Activated CD8-positive, alpha-beta memory T cell treated with anti-CD3 and anti-CD28 coated beads, Interleukin-2, amount 50 U/mL, for 4 hours (primary cell): ENCODE results near the gene COL4A2.
"Not testable (repeated sequence)": the region's sequence is repeated elsewhere in the genome, so short reads cannot be mapped to it uniquely, and the experiment has no call there.

Experiments used
- DNase-seq: peaks from one replicate; pipeline ENCODE4 v3.0.0-alpha.2; 2020

COL4A2 gene

DNA sequence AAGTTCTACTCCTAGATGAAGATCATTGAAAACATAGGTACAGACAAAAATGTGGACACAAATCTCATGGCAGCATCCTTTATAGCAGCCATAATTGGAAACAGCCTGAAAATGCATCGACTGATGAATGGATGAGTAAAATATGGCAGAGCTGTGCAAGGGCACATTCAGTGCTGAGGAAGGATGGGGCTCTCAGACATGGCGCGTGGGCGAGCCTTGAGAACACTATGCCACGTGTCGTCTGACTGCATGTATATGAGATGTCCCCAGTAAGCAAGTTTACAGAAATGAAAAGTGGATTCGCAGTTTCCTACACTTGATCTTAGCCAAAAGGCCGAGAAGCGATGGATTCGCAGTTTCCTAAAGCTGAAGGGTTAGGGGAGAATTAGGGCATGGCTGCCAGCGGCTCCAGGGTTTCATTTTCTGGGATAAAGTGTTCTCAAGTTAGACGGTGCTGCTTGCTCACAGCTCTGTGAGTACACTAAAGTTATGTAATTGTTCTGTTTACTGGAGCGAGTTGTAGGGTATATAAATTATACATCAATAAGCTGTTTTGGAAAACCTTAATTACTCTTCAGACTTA, 176.4 kb downstream of the COL4A2 start:
- no peak for DNase-seq

DNA sequence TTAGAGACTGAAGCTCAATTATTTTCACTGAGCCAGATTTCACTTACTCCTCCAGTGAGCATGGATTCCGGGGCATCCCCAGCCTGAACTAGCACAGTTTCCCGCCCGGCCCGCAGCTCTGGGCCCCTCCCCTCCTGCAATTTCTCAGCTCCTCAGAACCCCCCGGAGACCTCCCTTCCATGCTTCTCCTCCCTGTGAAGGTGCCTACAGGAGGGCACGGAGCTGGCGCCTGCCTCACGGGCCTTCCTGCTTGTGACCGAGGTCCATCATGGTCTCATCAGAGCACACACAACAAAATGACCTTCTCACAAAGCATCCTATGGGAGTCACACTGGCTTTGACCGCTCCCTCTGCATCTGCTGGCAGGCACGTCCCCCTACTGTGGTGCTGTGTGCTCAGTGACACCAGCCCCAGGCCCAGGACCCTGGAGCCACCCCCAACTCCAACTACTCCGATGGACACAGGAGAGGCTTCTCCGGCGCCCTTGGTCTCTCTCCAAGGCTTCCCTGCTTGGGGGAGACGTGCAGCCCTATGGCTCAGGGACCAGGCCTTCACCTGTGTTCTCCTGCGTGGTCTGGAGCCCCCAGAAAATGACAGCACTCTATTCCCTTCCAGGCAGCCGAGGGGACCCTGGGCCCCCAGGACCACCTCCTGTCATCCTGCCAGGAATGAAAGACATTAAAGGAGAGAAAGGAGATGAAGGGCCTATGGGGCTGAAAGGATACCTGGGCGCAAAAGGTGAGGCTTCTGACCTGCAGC, 177.4 kb downstream of the COL4A2 start:
- DNase-seq, result no peak

DNA sequence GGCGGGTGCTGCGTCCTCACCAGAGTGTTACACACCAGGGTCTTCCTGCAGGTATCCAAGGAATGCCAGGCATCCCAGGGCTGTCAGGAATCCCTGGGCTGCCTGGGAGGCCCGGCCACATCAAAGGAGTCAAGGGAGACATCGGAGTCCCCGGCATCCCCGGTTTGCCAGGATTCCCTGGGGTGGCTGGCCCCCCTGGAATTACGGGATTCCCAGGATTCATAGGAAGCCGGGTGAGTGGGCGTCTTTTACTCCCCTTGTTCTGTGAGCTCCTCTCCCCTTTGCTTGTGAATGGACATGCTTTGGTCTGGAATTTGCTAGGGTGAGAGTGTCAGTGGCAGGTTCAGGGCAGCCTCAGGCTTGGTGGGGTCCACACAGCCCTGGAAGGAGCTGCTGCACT, 178.5 kb downstream of the COL4A2 start:
- no peak for DNase-seq

DNA sequence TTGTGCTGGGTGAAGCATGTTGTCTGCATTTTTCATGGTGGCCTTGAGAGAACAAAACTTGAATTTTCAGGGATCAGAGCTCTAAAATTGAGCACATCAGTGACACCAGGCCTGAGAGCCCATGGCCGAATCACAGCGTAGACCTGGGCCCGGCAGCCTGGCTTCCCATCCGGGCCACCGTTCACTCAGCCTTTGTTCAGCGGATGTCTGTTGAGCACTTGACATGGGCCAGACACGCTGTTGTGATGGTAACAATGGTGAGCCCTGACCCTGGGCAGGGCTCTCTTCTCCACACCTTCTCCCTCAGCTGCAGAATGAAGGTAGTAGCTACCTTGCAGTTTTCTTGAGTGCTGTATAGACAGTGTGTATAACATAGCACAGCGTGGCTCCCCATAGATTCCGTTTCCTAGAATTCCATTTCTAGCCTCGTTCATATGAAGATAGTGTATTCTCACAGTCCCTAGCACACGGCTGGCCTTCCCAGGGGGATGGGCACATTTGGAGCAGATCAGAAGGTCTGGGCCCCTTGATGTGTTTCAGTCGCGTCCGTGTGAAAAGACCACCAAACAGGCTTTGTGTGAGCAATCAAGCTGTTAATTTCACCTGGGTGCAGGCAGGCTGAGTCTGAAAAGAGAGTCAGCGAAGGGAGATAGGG, 179.1 kb downstream of the COL4A2 start:
- no peak for DNase-seq

DNA sequence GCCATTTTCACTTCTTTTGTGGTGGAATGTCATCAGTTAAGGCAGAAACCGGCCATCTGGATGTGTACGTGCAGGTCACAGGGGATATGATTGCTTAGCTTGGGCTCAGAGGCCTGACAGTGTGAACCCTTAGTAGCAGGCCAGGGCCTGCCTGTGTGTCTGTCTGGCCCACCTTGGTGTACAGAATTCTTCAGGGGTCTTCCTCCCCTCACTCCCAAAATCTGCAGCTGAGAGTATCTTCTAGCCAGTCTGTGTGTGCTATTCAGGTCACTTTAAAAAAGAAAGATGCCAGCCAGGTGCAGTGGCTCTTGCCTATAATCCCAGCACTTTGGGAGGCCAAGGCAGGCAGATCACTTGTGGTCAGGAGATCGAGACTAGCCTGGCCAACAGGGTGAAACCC, 179.8 kb downstream of the COL4A2 start:
- not testable (repeated sequence) for DNase-seq

DNA sequence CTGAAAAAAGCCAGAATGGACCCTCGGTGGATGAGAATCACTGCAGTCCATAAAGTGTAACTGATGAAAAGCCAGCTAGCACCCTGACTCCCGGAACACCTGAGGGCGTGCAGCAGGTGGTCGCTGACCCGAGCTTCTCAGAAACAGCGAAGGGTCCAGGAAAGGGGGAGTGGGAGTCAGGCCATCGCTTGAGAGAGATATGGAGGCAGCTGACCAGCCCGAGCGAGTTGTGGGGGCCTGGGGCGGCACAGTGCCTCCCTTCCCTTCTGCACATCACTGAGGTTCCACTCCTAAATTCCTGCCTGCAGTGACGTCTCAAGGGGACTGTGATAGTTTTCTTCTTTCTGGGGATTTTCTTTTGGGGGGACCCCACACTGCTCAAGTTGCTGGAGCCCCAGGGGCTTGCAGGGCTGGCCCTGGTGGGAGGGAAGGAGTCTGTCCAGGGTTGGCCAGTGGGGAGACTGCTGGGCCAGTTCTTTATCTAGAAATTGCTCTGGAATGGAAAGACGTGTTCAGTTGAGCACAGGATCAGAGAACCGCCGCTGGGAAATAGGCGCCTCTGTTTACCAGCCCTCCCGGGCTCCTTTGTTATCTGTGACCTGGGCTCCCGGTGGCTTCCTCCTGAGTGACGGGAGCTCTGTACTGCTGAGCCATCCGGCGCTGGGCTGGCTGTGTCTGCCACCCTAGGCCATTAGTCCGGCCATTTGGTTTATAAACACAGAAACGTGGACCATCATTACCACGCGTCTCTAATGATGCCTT, 183.1 kb downstream of the COL4A2 start:
- DNase-seq, result no peak

DNA sequence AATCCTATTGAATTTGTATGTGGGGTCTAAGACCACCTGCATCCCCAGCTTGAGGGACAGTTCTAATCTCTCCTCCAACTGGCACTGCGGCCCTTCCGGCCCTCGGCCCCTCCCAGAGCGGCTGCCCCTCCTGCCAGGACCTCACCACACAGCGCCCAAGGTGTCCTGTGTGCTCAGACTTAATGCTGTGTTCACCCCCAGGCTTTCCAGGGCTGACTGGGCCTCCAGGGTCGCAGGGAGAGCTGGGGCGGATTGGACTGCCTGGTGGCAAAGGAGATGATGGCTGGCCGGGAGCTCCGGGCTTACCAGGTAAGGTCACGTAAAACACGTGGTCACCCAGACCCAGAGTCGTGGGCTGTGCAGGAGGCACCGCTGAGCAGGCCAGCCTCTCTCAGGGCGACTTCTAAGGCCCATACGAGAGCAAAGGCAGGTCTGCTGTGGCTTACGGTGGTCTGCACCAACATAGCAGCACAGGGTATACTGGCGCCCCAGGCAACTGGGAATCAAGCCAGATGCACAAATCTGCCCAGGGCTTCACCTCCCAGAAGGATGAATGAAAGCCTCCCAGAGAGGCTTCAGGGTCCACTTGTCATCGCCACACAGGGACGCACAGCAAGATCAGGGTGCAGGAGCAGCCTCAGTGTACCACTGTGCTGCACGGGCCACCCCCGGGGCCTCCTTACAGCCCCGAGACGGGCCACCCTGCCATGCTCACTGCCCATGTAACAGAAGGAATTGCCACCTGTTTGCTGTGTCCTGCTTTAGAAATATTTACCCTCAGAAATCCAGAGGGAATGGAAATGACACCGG, 185.0 kb downstream of the COL4A2 start:
- DNase-seq, result no peak

DNA sequence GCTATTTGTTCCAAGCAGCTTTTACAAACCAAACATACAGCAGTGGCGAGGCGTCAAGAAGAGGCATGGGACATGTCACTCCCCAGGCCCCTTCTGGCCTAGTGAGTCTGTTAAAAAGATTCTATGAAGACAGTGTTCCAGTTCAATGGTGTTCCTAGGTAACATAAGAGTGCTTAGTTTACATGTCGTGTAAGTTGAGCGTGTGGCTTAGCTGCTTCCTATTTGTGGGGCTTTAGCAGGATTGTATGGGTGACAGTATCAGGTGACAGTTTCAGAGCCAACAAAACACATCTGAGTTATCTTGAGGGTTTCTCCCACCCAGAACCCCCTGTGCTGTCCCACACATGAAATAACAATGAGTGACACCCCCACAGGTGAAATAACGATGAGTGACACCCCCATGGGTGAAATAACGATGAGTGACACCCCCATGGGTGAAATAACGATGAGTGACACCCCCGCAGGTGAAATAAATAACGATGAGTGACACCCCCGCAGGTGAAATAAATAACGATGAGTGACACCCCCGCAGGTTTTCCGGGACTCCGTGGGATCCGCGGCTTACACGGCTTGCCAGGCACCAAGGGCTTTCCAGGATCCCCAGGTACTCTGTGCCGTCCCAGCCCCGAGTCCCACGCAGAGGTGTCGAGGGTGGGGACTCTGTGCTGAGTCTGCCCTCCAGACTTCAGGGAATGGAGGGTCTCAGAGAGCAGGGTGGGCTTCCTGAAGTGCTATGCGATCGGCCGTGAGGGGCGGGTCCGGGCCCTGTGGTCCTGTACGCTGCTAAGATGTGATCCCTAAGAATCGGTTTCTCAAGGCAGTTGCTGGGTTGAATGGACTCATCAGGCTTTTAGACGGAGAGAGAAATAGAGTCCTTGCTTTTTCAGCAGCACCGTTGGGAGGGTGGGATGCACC, 185.9 kb downstream of the COL4A2 start:
- DNase-seq, result no peak

DNA sequence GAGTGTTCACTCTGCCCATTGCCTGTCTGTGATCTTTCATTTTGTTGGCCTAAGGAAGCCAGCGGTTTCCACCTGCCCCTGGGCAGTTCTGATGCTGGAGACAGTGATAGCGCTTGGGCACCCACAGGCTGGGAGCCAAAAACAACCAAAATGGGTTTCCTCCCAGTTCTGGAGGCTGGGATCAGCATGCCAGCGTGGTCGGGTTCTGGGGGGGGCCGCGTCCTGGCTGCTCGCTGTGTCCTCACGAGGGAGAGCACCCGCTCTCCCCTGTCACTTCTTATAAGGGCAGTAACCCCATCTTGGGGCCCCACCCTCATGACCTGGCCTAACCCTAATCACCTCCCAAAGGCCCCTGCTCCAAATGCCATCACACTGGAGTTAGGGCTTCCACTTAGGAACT, 186.5 kb downstream of the COL4A2 start:
- no peak for DNase-seq

DNA sequence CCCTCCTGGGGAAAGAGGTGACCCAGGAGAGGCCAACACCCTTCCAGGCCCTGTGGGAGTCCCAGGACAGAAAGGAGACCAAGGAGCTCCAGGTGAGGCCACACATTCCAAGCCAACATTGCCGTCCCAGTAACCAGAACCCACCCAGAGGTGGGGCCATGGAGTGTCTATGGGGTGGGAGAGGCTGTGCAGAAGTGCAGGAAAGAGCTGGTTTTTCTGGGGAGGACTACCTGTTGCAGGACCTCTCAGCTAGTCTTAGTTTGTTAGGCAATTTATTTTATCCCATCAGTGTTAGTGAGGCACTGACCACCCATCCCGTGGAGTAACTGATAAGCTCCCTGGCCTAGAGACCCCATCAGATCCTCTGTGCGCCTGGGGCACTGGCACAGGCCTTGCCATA, 188.3 kb downstream of the COL4A2 start:
- DNase-seq, result no peak

DNA sequence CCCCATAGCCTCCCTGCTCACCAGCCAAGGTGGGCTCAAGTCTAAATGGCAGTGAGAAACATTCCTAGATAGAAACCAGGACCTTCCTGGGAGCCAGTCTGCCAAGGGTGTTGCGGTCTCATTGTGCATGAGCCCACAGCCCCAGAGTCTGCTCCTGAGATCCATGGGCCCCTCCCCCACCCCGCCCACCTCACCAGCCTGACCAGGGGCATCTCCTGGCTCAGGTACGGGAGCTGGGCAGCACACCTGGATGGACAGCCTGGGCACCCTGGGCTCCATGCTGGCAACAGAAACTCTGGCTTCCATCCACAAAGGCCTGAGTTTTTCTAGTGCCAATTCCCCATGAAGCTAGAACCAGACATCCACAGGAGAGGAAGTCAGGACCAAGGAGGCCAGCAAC, 188.8 kb downstream of the COL4A2 start:
- no peak for DNase-seq

DNA sequence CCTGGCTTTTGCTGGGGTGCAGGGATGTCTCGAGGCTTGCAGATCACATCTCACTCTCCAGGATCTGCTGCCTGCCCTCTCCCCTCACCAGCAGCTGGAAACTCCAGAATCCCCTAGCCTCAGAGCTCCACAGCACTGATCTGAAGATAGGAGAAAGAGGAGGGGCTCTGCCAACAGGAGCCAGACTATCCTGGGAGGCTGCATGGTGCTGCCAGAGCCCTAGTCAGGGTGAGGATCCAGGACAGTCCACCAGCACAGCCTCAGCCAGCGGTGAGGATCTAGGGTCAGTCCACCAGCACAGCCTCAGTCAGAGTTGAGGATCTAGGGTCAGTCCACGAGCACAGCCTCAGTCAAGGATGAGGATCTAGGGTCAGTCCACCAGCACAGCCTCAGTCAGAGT, 189.2 kb downstream of the COL4A2 start:
- no peak for DNase-seq

DNA sequence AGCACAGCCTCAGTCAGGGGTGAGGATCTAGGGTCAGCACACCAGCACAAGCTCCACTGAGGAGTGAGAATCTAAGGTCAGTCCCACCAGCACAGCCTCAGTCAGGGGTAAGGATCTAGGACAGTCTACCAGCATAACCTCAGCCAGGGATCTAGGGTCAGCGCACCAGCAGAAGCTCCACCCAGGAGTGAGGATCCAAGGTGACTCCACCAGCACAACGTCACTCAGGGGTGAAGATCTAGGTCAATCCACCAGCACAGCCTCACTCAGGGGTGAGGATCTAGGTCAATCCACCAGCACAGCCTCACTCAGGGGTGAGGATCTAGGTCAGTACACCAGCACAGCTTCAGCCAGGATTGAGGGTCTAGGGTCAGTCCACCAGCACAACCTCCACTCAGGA, 189.9 kb downstream of the COL4A2 start:
- DNase-seq, result no peak

DNA sequence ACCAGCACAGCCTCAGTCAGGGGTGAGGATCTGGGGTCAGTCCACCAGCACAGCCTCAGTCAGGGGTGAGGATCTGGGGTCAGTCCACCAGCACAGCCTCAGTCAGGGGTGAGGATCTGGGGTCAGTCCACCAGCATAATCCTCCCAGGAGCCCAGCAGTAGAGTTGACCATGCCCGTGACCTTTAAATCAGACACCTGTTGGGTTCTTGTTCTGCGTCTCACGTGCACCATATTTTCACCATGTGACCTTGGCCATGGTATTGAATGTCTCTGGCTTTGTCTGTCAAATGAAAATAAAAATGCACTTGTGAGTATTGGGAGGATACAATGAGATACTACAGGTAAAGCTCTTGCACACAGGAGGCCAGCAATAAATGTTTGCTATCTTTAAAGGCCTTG, 190.8 kb downstream of the COL4A2 start:
- not testable (repeated sequence) for DNase-seq

DNA sequence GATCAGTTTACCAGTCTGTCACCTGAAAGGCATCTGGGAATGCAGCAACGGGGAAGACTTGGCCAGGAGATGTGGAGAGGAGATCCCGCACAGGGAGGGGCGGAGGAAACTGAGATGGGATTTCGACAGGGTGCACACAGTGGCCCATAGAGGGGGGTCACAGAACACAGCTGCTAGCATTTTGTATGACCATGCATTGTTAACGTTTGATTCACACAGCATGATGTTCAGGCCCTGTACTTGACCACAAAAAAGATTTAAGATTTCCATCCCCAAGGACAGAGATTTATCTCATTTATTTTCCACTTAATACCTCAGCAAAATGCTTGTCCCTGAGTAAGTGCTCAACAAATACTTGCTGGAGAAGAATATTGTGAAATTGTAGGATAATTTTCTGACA, 191.2 kb downstream of the COL4A2 start:
- no peak for DNase-seq

DNA sequence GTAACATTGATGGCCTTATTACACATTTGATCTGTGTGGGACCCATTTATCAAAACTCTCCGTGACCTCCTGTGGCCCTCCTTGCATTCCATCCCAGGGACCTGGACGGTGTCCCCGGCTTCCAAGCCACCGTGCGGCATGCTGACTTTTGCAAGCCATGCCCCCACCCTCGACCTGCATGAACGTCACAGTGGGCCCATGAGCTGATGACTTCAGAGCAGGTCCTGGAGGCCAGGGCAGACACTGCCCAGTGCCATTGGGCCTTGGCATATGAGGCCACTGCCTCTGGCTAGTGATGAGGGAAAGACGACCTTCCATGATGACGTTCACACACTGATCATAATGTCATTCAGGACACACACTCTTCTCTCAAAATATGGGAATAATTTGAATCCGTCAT, 191.7 kb downstream of the COL4A2 start:
- no peak for DNase-seq

DNA sequence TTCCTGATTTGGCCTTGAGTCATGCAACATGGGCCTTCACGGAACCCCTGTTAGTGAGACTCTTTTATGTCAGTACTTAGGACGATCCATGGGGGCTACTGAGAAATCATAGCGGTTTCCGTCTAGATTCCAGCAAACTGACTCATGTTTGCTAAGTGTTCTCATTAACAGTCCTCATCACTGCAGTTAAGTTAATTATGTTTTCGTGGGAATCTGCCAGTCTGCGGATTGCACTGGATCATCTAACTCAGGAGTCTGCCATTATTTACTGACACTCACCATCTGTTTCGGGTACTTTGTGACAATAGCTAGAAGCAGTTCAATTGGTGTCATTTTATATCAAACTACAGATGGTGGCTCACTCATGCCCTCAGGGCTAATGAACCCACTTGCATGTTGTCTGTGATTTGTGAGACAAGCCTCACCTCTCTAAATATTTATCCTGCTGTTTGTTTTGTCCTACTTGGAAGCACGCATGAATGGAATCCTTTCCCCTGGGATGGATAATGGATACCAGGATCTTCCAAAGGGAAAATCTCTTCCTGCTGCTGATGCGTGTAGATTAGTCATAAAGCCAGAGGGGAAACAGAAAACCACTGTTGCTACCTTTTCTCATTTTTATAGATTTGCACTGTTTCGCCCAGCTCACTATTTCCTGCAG, 192.7 kb downstream of the COL4A2 start:
- DNase-seq, result no peak

DNA sequence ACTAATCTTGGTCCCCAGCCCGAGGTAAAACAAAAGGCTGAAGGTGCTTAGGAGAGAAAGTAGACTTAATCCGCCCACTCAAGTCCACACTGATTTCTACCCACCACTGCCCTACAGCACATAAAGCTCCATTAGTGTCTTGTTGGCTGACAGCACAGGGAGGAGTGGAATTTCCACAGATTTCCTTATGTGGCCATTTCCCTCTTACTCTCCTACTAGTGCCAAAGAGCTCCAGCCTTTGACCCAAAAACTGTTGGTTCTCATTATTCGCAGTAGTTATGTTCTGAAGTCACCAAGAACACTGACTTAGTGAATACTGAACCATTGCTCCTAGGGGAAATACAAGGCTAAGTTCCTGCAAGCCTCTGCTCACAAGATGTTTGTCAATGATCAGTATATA, 193.3 kb downstream of the COL4A2 start:
- DNase-seq, result no peak

DNA sequence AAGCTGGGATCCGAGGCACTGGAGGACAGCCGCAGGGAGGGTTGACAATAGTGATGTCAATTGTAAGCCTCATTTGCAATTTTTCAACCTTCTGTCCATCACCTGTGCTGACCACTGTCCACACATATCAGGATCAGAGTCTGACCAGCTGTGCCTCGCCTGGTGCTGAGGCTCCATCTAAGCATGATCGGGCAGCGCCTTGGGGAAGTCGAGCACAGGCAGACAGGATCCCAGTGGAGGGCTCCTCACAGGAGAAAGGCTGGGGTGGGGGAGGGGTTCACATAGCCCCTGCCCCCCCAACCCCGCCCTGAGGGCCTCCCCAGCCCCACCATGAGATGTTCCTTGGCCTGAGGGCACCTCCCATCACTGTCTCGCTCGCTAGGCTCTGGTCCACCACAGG, 194.1 kb downstream of the COL4A2 start:
- DNase-seq, result no peak

DNA sequence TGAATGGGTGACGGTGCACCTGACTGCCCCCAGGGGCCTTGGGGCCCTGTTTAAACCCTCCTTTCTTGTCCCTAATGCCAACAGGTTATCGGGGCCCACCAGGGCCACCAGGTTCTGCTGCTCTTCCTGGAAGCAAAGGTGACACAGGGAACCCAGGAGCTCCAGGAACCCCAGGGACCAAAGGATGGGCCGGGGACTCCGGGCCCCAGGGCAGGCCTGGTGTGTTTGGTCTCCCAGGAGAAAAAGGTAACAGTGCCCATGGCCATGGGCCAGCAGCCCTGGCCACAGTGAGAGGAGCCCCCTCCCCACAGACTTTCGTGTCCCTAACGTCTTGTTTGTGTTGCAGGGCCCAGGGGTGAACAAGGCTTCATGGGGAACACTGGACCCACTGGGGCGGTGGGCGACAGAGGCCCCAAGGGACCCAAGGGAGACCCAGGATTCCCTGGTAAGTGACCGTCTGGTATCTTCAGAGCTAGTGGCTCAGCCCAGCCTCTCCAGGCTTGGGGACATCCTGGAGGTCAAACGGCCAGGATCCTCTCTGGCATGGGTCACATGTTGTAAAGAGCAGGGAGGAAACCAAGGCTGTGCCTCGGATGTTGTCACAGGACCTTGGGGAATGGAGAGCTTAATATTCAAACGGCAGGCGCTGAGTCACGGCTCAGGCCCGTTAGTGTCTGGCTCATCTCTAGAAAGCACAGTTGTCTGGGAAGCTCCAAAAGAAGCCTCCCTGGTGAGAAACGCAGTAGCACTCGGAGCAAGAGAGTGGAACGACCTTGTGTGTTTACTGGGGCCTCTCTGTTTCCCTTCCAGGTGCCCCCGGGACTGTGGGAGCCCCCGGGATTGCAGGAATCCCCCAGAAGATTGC, 196.2 kb downstream of the COL4A2 start:
- DNase-seq, result no peak
